ENCODE data around the gene TMCC2.

Gene TMCC2

GRCh38 chr1:205301842-205302588 lies 74.3 kb downstream of the TMCC2 start:
- no peak for DNase-seq (ENCODE audit: low read depth in 3 of 3, low spot score in 1 of 3)

- no peak for DNase-seq (ENCODE audit: low read depth in 3 of 3, low spot score in 1 of 3)
These were observed 75.6 kb downstream of the TMCC2 start for GRCh38 chr1:205303247-205303888.

GRCh38 chr1:205304046-205304694 lies 76.4 kb downstream of the TMCC2 start:
- no peak for DNase-seq (ENCODE audit: low read depth in 3 of 3, low spot score in 1 of 3)

DNA sequence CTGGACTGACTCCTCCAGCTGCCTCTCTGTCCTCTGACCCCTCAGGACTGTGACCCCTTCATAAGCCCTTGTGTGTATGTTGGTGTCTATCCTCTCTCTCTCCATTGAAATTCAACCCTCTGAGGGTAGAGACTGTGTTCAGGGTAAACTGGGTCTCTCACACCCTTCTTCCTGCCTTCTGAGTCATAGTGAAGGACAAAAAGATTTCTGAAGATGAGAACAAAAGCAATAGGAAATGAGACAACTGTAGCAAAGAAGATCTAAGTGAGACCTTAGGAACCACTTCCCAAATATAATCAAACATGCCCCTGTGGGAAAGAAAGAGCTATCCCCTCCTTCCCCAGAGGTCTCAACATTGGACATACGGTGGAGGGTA lies 76.9 kb downstream of the TMCC2 start:
- DNase-seq (ENCODE audit: low read depth in 3 of 3, low spot score in 1 of 3) = no peak

GRCh38 chr1:205306929-205307566 lies 79.3 kb downstream of the TMCC2 start:
- no peak for DNase-seq (ENCODE audit: low read depth in 3 of 3, low spot score in 1 of 3)

DNA sequence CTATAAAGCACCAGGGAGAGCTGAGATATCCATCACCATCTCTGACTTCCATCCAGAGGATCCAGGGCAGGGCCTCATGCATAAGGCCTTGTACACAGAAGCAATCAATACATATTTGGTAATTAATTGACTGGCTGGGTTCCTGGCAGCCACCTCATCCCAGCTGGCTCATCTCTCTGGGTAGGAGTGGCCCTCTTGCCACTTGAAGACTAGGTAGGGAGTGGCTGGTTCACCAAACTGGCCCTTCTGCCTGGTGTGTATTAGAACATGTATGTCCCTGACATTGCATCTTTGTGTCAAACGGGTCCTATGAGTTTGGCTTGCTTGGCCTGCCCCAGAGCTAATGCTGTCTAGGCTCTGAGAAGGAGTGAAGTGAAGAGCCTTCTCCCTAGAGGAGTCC lies 82.0 kb downstream of the TMCC2 start:
- no peak for DNase-seq (ENCODE audit: low read depth in 3 of 3, low spot score in 1 of 3)

DNA sequence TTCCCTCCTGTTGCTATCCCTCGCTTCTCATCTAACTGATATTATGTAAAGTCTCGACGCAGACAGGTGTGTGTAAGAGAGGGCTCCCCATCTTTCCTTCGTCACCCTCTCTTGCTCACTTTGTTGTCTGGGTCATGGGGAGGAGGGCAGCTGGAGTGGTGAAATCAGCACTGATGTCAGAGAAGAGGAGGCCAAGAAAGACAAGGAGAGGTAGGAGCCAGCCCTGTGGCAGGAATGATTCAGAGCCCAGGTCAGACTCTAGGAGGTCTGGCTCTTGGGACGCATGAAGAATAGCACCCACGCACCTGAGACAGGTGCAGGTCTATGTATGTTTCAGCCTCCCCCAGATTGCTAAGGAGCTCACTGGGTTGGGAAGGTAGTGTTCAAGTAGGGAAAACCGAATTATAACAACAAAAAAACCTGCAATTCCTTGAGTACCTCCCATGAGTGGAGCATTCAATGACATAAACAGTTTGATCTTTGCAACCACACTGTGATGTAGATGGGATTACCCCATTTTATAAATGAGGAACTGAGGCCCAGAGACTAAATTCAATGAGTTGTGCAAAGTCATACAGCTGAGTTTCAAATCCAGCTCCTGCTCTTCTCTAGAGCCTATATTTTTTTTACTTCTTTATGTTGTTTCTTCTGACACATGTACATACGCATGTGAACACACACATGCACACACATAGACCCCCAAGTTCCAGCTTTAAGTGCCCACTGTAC lies 83.4 kb downstream of the TMCC2 start:
- DNase-seq (ENCODE audit: low read depth in 3 of 3, low spot score in 1 of 3) = no peak

DNA sequence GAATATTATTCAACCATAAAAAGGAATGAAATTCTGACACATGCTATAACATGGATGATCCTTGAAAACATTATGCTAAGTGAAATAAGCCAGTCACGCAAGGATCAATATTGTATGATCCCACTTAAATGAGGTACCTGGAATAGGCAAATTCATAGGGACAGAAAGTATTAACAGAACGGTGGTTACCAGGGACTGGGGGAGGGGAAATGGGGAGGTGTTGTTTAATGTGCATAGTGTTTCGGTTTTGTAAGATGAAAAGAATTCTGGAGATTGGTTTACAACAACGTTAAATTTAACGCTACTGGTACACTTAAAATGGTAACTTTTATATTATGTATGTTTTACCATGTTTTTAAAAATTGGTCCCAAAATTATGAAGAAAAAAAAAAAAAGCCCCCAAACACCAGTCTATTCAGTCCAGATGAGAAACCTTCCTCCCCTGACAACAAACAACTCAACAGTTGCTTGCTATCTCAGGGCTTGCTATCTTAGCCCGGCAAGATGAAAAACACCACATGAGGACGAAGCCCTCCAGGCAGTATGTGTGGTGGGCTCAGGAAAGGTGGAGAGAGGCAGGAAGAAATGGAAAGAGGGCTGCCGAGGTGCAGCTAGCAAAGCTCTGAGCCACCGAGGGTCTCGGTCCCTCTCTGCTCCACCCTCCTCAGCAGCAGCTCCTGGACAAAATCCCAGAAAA lies 85.3 kb downstream of the TMCC2 start:
- DNase-seq (ENCODE audit: low read depth in 3 of 3, low spot score in 1 of 3) = no peak

- no peak for DNase-seq (ENCODE audit: low read depth in 3 of 3, low spot score in 1 of 3)
These were observed 86.0 kb downstream of the TMCC2 start for GRCh38 chr1:205313563-205314308.

- no peak for DNase-seq (ENCODE audit: low read depth in 3 of 3, low spot score in 1 of 3)
These were observed 87.4 kb downstream of the TMCC2 start for GRCh38 chr1:205315008-205315618.

- no peak for DNase-seq (ENCODE audit: low read depth in 3 of 3, low spot score in 1 of 3)
These were observed 88.4 kb downstream of the TMCC2 start for GRCh38 chr1:205316161-205316566.

- no peak for DNase-seq (ENCODE audit: low read depth in 3 of 3, low spot score in 1 of 3)
These were observed 89.7 kb downstream of the TMCC2 start for GRCh38 chr1:205317311-205317917.

GRCh38 chr1:205318231-205318991 lies 90.7 kb downstream of the TMCC2 start:
- DNase-seq (ENCODE audit: low read depth in 3 of 3, low spot score in 1 of 3) = no peak

- DNase-seq (ENCODE audit: low read depth in 3 of 3, low spot score in 1 of 3) = no peak
These were observed 91.6 kb downstream of the TMCC2 start for GRCh38 chr1:205319081-205320018.

DNA sequence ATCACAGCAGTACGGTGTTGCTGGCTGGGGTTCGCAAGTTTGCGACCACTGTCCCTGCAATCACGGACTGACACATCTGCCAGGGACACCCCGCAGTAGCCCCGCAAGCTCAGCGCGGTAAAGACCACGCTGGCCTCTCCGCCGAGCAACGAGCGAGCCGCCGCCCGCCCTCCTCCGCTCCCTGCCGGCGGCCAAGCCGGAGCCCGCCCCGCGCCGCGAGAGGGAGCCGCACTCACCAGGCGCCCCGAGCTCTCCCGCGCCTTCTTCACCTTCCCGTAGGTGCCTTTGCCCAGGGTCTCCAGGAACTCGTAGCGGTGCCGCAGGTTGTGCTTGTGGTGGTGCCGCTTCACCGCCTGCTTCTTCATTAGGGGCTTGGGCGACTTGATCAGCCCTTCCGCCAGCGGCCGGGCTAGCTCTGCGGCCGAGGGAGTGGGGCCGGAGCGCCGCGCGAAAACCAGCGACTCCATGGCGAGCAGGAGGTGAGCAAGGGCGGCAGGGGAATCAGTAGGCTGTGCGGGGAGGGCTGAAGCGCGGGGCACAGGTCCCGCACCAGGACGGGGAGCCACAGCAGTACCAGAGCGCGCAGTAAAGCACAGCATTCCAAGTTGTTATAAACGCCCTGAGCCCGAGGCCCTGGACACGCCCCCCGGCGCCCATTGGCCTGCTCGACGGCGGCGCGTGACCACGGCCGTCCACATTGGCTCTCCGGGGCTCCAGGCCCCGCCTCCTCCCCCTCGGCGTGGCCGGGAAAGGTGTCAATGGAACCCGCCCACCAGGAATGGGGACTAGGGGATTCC lies 93.6 kb downstream of the TMCC2 start, which contains the start of gene NUAK2:
Gene NUAK2, minus strand, starts transcription at position 584 of the 797 bp plus-strand sequence. Its CDS starts 117 bp downstream, at position 467.
- peak; percentile 62 to 80 (median 70) for DNase-seq (ENCODE audit: low read depth in 3 of 3, low spot score in 1 of 3)

- no peak for DNase-seq (ENCODE audit: low read depth in 3 of 3, low spot score in 1 of 3)
These were observed 94.2 kb downstream of the TMCC2 start for GRCh38 chr1:205321959-205322283.
